Stimulated activated naive CD8-positive, alpha-beta T cell treated with anti-CD3 and anti-CD28 coated beads, Interleukin-15, Interleukin-2, amounts not matched to agents 100 U/mL and 50 U/mL, for 24 hours (primary cell): ENCODE results near the gene KDM6A.
"Not testable (repeated sequence)": the region's sequence is repeated elsewhere in the genome, so short reads cannot be mapped to it uniquely, and the experiment has no call there.

ENCODE experiments used
- ATAC-seq: fragments of 150-1000 bp; cut with Tn5 transposase; one replicate; pipeline ENCODE4 v1.10.0; 2021
- DNase-seq: peaks from one replicate; pipeline ENCODE4 v3.0.0; 2021

KDM6A gene

DNA sequence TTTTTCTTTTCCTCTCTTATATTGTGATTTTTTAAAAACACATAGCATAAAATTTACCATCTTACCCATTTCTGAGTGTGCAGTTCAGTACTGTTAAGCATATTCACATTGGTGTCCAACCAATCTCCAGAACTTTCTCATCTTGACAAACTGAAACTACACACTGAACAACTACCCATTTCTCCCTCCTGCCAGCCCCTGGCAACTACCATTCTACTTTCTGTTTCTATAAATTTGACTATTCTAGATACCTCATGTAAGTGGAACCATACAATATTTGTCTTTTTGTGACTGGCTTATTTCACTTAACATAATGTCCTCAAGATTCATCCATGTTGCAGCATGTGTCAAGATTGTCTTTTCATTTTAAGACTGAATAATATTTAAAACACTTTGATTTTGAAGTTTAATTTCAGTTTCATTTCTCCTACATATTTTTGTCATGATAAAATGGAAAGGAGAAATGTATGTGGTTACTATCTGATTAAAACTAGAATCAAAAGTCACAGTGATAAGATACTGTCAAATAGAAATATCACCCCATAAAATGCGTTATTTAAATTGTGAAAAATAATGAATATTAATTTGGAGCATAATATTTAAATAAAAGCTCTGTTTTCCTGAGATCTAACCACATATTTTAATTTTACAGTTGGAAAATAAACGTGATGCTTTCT lies 204.9 kb downstream of the KDM6A start:
- DNase-seq (no peak), ATAC-seq (peak; percentile 57)

DNA sequence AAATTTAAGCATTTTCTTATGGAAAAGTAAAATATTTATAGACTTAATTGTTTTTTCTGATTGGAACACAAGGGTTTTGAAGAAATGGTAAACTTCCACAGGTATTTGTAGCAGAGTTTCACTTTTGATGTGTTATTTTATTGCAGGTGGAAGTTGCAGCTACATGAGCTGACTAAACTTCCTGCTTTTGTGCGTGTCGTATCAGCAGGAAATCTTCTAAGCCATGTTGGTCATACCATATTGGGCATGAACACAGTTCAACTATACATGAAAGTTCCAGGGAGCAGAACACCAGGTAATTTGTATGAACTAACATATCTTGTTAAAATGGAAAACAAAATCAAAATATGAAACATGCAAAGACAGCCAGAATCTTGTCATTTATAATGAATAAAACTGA lies 210.3 kb downstream of the KDM6A start:
- DNase-seq, result no peak
- ATAC-seq, result no peak

DNA sequence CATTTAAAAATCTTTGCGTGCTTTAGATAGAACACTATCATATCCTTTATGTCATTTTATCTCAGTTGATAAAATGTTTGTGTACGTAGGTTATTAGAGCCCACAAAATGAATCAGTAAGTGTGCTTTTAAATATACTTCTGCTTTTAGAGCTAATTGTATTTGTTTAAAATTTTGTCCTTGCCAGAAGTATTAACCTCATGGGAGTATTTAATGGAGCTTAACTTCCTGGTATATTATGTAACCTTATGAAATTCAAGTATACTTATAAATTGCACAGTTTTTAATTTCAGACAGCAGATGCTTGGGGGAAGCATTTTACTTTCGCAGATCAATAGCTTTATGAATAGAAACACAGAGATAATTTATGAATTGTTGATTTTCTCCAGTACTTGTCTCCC lies 237.5 kb downstream of the KDM6A start:
- ATAC-seq (no peak), DNase-seq (no peak)

DNA sequence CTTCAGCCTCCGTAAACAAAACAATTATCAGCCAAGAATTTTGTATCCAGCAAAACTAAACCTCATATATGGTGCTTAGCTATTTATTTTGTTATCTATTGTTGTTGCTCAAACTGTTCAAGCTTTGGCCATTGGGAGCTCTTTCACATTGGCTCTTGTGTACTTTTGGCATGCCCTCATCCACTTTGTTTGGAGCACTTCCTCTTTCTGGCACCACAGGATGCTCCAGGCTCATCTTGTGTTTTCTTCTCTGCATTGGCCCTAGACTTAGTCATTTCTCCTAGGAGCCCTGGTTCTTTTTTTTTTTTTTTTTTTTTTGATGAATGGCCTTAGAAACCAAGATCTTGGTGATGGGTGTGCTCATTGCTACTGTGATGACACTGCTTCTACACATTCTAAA lies 253.2 kb downstream of the KDM6A start:
- DNase-seq, result no peak
- ATAC-seq, result no peak

DNA sequence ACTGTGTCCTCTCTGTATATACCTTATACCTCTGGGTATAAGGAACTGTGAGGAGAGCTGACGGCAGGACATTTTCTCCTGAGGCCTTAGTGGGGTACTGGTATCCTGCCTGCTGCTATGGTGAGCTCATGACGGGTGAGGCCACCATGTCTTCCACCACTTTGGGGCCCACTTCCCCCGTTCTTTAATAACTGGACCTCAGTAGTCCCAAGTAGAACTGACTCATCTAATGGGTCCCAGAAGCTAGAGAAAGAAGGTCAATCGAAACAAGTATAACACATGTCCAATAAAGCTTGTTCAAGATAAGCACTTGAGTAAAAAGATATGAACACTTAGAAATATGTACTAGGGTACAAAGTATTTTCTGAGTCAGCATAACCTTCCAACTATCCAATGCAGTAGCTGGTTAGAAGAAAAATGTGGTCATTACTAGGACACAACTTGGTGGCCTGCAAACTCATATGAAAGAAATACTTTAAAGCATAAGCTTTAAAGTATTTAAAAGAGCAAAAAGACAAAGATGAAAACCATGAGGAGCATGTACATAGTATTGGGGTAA lies 256.0 kb downstream of the KDM6A start:
- no peak for ATAC-seq
- DNase-seq, result no peak

DNA sequence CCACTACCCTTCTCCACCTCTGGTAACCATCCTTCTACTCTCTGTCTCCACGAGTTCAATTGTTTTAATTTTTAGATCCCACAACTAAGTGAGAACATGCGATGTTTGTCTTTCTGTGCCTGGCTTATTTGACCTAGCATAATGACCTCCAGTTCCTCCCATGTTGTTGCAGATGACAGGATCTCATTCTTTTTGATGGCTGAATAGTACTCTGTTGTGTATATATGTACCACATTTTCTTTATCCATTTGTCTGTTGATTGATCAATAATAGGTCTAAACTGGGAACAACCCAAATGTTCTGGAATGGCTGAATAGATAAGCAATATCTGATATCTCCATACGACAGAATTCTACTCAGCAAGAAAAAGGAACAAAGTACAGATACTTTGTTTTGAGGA lies 260.5 kb downstream of the KDM6A start:
- ATAC-seq, result no peak
- no peak for DNase-seq

DNA sequence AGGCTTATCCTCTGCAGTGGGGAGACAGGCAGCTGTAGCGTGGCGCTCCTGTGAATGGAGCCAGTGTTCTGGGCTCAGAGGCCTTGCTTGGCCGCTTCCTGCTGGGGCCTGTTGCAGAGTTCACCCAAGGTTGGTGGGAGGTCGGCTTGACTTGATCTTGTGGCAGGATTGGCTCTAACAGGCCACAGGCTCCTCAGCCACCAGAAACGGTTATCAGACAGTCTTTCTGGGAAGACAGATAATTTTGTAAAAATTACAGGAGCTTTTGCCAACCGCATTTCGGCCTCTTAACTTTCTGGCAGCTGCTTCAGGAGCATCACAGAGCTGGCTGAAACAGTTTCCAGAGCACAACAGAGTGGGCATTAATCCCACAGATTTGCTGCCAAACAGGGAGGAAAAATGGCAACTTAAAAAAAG lies 261.3 kb downstream of the KDM6A start:
- no peak for ATAC-seq

DNA sequence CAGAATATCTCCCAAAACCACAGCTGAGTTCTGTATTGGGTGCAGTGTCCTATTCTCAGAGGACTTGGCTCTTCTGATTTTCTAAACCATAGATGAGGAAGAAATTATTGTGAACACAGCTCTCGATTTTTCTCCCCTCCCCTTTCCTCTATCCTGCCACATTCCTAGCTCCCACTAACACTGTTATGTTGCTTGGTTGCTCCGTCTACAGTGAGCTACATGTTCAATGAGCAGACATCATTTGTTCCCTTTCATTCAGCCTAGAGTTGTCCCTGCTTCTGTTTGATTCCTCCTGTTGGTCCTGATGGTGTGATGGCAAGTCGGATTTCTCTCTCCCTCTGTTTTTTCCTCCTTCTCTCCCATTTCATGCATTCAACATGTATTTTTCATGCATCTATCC lies 261.8 kb downstream of the KDM6A start:
- ATAC-seq, result no peak
- DNase-seq, result no peak

More for the DNA sequence above, 261.3 kb downstream of the KDM6A start:
- DNase-seq, result no peak

DNA sequence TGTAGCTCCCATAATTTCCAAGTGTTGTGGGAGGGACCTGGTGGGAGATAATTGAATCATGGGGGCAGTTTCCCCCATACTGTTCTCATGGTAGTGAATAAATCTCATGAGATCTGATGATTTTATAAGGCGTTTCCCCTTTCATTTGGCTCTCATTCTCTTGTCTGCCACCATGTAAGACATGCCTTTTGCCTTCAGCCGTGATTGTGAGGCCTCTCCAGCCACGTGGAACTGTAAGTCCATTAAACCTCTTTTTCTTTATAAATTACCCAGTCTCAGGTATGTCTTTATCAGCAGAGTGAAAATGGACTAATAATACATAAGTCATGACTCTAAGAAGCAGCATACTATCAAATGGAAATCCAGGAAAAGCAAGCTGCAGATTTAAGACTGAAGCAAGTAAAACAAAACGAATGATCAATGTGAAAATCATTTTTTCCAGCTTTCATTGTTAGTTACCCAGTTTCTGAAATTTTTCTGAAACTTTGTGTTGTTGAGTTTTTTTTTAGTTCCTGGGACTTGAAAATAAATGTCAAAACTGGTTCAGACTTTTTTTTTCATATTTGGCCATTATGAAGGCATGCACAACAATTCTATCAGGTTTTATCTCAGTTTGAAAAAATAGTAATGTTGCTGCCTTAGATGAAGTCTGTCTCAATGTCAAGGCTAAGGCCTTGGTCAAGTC lies 262.5 kb downstream of the KDM6A start:
- DNase-seq, ATAC-seq: not testable (repeated sequence)

DNA sequence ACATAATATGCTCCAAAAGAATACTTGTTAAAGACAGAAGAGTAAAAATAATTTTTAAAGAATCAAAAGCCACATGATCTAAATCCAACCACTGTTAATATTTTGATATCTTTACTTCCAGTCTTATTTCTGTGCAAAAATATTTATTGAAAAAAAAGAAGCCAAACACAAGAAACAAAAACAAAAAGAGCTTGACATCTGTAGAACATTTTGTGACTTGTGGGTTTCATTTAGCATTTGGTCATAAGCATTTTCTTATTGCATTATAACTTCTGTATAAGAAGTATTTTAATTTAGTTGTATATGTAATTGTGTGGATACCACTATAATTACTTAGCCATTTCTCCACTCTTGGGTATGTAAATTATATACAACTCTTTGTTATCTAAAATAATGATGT lies 264.5 kb downstream of the KDM6A start:
- no peak for DNase-seq
- no peak for ATAC-seq

DNA sequence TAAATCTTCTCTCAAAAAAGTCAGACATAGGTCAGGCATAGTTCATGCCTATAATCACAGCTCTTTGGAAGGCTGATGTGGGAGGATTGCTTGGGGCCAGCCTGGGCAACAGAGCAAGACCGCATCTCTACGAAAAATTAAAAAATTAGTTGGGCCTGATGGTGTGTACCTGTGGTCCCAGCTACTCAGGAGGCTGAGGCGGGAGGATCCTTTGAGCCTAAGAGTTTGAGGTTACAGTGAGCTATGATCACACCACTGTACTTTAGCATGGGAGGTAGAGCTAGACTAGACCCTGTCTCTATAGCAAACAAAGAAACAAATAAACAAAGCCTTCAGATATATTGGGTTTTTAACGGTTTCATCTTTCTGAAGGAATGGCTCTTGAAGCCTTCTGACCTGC lies 265.5 kb downstream of the KDM6A start:
- ATAC-seq, result no peak
- DNase-seq, result no peak

DNA sequence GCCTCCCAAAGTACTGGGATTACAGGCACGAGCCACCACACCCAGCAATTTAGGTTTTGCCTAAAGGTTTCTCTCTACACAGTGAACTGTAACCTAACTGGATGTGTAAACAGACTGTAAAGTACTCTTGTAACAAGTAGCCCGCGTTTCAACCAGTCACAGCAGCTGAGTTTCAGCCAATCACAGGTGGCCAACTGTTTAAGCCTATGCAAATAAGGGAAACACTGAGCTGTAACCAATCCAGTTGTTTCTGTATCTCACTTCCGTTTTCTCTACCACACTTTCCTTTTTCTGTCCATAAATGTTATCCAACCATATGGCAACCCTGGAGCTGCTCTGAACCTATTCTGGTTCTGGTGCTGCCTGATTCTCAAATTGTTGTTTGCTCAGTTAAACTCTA lies 267.8 kb downstream of the KDM6A start:
- DNase-seq (no peak), ATAC-seq (no peak)

DNA sequence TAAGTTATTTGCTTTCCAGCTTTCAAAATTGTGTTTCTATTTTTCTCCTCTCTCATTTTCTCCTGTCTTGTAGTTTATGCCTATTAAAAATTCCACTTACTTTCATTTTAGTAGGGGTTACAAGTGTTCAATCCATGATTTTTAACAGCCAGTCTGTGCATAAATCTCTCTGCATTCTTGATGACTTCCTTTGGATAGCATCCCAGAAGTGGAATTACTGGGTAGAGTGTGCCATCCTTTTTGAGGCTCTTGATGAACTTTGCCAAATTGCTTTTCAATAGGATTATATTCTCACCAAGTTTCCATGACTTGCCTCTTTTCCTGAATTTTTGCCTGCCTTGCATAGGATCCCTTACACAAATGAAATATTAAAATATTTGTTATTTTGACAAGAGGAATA lies 269.2 kb downstream of the KDM6A start:
- ATAC-seq (no peak), DNase-seq (no peak)

DNA sequence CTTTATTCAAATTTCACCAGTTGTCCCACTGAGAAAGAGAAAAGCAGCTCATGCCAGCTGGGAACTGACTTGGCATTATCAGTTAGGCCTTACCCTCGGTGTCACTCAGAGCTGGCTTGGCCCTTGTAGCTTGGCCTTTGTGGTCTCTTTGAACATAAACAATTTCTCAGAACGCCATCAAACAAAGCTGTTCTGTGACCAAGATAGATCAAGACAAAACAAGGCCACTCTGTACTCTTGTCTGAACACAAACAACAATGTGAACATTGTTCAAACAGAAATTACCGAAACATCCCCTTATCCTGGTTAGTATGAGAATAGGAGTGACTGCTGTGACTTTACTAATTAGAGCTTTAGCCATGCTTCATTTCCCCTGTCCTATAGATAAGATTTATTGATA lies 270.5 kb downstream of the KDM6A start:
- DNase-seq (no peak), ATAC-seq (no peak)

DNA sequence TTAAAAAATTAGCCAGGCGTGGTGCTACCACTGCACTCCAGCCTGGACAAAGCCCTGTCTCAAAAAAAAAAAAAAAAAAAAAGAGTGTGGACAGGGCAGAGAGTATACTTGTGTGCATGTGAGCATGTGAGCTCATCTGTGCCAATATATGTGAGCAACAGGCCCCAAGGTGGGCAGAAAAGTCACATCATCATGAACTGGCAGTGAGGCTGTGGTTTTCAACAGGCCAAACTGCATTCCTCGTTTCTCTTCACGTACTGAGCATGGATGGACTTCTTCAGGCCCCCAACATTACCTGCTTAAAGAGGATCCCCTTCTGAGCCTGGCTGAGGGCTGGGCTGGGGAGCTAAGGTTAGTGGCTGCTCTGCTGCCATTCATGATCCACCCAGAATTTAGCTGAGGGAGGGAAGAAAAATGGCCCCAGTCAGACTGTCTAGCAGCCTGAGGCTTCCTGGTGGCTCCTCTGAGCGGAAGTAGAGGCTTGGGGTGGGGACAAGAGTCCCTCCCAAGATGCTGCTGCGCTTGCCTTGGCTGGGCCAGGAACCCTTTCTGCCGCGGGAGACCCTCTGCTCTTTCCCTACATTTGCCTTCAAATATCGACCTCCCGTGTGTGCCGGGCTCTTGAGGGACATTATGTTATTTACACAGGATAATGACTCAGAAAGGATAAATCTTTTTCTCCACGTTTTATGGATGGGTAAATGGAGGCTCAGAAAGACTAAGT lies 272.7 kb downstream of the KDM6A start:
- DNase-seq (no peak), ATAC-seq (no peak)

DNA sequence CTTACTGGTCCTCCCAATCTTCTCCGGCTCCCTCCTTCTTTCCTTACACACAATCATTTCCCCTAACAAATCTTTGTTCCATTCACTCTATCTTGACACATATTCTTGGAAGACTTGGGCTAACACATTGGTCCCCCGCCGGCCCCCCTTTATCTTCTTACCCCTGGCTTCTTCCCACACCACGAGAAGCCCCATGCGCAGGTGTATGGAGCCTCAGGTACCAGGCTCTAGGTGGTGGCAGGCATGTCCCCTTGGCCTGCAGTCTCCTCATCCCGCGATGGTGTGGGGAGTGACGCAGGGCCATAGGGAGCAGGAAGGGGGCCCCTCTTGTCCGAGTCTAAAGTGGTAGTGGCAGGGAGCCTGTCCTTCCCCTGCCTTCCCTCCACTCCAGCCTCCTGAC lies 277.8 kb downstream of the KDM6A start:
- ATAC-seq, result no peak
- DNase-seq, result no peak

DNA sequence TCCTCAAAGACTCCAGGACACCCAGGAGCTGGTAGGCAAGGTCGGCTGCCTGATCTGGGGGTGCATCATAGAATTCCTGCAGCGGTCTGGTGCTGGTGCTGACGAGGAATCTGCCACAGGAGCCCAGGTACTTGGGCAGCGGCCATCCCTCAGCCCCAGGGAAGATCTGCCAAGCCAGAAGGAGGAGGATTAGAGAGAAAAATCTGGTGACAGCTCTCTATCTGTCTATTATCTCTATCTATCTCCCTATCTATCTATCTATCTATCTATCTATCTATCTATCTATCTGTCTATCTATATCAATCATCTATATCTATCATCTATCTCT lies 281.0 kb downstream of the KDM6A start:
- no peak for ATAC-seq
- DNase-seq, result no peak

DNA sequence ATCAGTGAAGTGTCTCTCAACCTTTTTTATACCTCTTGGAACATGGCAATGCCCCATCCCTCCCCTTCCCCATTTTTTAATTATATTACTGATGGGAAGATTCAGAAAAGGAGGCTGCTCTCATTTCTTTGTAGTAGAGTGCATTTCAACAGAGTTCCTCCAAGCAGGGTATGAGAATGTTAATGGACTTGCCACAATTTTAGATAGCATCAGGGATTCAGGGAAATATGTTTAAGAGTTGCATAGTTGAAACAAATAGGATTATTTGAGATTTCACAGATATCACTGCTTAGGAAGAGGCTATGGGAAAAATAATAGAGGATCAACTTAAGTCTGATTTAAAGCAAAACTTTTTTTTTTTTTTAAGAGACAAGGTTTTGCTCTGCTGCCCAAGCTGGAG lies 281.5 kb downstream of the KDM6A start:
- DNase-seq, result no peak
- ATAC-seq, result no peak

DNA sequence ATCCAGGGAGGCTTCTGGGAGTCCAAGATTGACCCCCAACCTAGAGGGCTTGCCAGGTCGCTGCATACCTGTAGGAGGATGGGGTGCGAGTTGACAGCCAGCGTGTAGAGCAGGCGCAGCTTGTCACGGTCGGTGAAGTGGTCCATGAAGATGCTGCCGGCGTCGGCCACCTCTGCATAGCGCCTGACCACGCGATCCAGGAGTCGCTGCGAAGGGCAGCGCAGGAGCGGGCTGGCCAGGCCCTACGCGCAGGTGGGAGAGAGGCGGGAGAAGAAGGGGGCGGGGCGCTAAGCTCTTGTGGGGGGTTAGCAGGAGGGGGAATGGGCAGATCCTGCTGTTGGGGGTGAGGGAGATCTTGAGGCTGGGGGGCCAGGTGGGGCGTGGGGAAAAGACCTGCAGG lies 284.7 kb downstream of the KDM6A start:
- ATAC-seq (no peak), DNase-seq (no peak)
